OCI-LY3 (cell line): Measurements from ENCODE around the gene LGALS4.

Experiments used
- CTCF ChIP-seq: fragments of 200-600, 300-600 bp; sonication (generic); IDR thresholded peaks from 2 replicates; pipeline ENCODE4 v1.5.1; 2014; ENCODE audit warnings: antibody characterized with exemption, low read length, low read depth
- EZH2phosphoT487 ChIP-seq: fragments of 200-600 bp; shearing (Covaris generic); IDR thresholded peaks from 2 replicates; pipeline ENCODE4 v1.6.1; 2018; ENCODE audit warnings: antibody characterized with exemption, mixed run types, low read depth

- TF ChIP-seq CTCF (no peak), EZH2phosphoT487 (no peak)
Observed at GRCh38 chr19:38812009-38812840, 520 bp downstream of the LGALS4 start.
